Hippocampal formation (tissue), 2 donors: ENCODE data around the gene PITPNC1.
"Not testable (repeated sequence)": the region's sequence is repeated elsewhere in the genome, so short reads cannot be mapped to it uniquely, and the experiment has no call there.

Experiments used
- DNase-seq, 2 donors: peaks; one replicate each; lab custom pipeline; 2025; lab: John Stamatoyannopoulos, UW

Gene PITPNC1

DNA sequence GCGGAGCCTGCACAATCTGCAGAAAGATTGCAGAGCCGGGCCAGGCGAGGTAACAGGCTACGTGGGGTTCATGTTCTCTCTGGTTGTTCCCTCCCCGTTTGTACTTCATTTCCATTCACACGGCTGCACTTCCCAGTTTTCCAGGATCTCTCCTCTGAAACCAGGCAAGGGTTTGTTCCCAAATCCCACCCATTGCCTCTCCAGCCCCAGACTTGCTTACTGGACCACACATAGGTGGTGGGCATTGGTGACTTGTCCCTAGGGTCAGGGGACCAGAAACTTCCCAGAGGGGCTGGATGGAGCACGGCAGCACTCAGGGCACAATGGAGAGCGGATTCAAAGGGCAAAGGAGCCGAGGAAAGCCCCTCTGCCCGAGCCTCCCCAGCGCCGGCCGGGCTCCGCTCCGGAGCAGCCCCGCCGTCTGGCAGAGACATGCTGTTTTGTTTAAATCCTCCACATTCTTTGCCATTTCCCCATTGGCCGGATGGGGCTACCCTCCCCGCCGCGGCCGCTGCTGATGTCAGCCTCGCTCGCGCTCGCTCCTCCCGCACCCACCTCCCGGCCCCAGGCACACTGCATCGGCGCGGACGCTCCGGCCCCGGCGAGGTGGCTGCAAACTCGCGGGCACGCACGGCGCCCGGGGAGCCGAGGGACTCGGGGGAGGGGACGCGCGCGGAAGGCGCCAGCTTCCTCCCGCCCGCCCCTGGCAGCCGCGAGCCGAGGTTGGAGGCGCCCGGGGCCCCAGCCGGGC is at the start of gene PITPNC1:
Gene PITPNC1, plus strand, starts transcription at position 545 of the 751 bp plus-strand sequence.
- peak; percentile 80 to 86 for DNase-seq

DNA sequence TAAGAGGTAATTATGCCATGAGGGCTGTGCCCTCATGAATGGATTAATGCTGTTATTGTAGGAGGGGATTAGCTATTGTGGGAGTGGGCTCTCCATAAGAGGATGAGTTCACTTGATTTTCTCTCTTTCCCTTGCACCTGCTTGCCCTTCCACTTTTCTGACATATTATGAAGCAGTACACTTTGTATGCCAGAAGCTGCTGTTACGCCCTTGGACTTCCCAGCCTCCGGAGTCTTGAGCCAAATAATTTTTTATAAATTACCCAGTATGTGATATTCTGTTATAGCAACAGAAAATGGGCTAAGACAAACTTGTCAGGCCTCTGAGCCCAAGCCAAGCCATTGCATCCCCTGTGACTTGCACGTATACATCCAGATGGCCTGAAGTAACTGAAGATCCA is 49.1 kb upstream of the PITPNC1 start:
- no peak for DNase-seq

DNA sequence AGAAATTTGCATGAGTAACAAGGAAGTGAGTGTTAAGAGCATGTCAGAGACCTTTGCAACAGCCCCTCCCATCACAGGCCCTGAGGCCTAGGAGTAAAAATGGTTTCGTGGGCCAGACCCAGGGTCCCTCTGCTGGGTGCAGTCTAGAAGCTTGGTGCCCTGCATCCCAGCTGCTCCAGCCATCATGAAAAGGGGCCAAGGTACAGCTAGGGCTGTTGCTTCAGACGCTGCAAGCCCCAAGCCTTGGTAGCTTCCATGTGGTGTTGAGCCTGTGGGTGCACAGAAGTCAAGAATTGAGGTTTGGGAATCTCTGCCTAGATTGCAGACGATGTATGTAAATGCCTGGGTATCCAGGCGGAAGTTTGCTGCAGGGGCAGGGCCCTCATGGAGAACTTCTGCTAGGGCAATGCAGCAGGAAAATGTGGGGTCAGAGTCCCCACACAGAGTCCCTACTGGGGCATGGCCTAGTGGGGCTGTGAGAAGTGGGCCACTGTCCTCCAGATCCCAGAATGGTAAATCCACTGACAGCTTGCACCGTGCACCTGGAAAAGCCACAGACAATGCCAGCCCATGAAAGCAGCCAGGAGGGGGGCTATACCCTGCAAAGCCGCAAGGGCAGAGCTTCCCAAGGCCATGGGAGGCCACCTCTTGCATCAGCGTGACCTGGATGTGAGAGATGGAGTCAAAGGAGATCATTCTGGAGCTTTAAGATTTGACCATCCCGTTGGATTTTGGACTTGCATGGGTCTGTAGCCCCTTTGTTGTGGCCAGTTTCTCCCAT is 45.5 kb upstream of the PITPNC1 start:
- DNase-seq: not testable (repeated sequence)

- not testable (repeated sequence) for DNase-seq
Measured at GRCh38 chr17:67332162-67332508, 44.9 kb upstream of the PITPNC1 start.

- no peak for DNase-seq
Measured at GRCh38 chr17:67335245-67335835, 41.7 kb upstream of the PITPNC1 start.

GRCh38 chr17:67336859-67337258 is 40.2 kb upstream of the PITPNC1 start:
- DNase-seq: no peak

- DNase-seq: not testable (repeated sequence)
Measured at GRCh38 chr17:67338353-67338752, 38.7 kb upstream of the PITPNC1 start.

DNA sequence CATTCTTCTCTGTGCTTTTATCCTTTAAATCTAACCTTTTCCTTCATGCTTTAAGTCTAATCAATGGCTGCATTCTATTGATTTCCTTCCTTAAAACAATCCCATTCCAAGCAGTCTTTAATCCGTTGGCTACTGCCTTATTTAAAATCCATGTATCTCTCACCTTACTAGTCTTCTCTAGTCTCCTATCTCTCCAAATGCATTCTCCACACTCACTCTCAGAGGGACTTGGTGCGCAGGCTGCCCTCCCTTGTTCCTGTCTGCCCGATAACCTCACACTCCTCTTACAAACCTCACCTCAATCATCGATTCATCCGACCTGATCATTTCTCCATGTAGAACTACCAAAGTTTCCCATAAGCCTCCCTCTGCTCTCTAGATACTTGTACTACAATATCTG is 33.8 kb upstream of the PITPNC1 start:
- no peak for DNase-seq

DNA sequence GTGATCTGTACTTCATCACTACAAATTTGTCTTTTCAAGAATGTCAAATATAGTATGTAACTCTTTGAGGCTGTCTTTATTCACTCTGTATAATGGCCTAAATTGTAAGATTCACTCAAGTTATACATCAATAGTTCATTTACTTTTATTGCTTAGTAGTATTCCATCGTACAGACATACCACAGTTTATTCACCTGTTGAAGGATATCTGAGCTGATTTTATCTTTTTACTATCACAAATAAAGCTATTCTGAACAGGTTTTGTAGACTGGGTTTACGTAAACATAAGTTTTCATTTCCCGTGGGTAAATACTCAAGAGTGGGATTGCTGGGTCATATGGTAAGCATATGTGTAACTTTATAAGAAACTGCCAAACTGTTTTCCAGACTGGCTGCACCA is 29.3 kb upstream of the PITPNC1 start:
- DNase-seq: no peak

DNA sequence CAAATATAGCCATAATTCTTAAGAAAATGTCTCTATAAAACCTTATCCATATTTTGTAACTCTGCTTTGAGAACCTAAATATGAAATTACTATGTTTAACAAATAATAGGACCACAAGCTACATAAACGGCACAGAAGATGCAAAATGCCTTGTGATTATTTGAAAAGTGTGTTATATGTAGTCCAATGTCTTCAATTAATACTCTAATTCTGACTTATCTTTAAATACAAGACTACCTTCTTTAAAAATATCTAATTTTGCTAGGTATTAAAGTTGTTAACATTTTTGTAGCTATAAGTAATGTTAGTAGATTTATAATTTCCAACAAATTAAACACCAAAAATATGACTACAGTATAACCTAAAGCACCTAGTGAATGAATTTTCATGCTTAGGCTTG is 27.7 kb upstream of the PITPNC1 start:
- no peak for DNase-seq

GRCh38 chr17:67353161-67353560 is 23.9 kb upstream of the PITPNC1 start:
- no peak for DNase-seq

DNA sequence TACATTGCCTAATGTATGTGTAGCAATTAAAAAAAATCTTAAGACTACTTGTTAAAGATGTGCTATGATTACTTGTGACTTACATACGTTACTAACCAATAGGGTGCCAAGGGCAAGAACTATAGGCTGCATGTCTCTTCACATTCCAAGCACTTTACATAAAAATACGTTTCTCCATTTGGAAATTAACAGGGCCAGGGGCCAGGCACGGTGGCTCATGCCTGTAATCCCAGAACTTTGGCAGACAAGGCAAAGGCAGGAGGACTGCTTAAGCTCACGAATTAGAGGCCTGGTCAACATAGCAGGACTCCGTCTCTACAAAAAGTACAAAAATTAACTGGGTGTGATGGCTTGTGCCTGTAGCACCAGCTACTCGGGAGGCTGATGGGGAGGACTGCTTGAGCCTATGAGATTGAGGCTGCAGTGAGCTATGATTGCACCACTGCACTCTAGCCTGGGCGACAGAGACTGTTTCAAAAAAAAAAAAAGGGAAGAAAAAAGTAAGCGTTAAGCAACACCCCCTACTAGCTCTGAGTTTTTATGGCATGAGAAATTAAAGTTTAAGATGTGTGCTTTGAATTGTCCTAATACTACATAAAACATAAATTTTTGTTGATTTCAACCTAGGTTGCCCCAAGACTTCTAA is 23.0 kb upstream of the PITPNC1 start:
- DNase-seq: no peak

- DNase-seq: no peak
Measured at GRCh38 chr17:67358612-67359011, 18.5 kb upstream of the PITPNC1 start.

DNA sequence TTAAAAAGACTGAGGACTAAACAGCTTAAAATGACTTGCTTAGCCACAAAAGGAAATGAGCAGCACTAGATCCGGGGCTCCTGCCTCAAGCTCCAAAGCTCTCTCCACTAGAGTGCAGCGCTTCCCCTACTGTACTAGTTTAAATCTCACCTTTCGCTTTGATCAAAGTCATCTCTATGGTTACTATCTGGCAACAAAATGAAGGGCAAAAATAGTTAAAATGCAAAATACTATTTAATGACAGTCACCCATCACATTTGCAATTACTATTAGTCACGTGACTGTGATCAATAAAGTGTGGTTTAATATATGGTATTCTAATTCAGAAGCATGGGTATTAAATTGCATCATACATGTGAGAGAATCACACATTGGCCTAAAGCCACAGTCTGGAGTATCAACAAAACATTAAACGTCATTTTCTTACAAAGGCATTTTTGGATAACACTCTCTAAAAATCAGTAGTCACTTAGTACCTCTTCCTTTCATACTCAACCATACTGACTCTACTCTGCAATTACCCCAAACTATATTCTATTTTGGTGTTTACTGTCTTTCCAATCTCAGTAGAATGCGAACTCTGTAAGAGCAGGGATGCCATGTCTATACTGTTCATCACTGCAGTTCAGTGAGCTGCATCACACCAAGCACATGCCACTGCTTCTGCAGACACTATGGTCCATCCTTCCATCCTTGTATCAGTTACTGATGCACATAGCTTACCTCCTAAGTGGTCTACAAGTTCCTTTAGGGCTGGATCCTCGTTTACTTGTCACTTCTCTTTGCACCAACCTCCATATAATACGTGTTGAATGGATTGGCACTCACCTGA is 16.9 kb upstream of the PITPNC1 start:
- no peak for DNase-seq

- no peak for DNase-seq
Measured at GRCh38 chr17:67360880-67361279, 16.2 kb upstream of the PITPNC1 start.

DNA sequence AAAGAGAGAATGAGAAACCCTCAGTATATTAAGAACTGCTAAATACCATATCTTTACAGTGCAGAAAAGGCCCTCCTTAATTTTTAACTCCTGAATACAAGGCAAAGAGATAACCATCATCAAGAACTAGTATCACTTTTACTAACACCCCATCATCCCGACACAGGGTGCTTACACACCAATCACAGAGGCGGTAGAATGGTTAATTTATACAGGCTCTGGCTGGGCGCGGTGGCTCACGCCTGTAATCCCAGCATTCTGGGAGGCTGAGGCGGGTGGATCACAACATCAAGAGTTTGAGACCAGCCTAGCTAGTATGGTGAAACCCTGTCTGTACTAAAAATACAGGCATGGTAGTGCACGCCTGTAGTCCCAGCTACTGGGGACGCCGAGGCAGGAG is 14.9 kb upstream of the PITPNC1 start:
- no peak for DNase-seq

DNA sequence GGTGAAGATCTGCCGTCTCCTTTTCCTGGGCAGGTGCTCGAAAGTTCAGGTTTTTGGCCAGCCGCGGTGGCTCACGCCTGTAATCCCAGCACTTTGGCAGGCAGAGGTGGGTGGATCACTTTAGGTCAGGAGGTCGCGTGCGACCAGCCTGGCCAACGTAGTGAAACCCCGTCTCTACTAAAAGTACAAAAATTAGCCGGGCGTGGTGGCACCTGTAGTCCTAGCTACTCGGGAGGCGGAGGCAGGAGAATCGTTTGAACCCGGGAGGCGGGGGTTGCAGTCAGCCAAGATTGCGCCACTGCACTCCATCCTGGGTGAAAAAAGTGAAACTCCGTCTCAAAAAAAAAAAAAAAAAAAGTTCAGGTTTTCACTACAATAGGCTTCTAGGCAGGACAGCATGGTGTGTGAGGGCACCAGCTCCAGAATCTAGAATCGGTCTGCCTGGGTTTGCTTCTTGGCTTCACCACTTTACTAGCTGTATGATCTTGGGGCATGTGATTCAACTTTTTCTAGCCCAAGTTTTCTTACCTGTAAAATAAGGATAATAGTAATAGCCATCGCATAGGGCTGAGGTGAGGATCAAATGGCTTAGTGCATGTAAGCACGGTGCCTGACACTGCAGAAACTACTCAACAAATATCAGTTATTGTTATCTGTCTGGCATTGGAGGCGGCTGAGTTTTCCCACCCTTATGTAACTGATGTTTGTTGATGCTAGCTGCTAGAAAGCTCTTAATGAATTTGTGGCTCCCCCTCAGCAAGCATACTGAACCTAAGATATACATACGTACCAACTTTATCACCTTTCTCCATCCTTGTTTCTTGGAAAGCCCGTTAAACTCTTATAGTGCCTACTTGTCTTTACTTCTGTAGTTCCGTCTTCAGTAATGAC is 12.0 kb upstream of the PITPNC1 start:
- no peak for DNase-seq

GRCh38 chr17:67365738-67366192 is 11.3 kb upstream of the PITPNC1 start:
- no peak for DNase-seq

GRCh38 chr17:67366193-67367157 is 10.6 kb upstream of the PITPNC1 start, which contains the start of gene PSMD12:
TSS of gene PSMD12 (minus strand) at chr17:67366577. CDS start at chr17:67366519, 58 bp downstream.
- peak; percentile 88 to 91 for DNase-seq
